Femur (tissue), 1 donor: ENCODE measurements around the gene LRRC27.
"Not testable (repeated sequence)": the region's sequence is repeated elsewhere in the genome, so short reads cannot be mapped to it uniquely, and the experiment has no call there.

ENCODE experiments used
- DNase-seq: peaks from one replicate; pipeline ENCODE4 v3.0.0-alpha.2; 2017

The LRRC27 gene

GRCh38 chr10:132376394-132376851 is 44.4 kb downstream of the LRRC27 start:
- peak; percentile 5 for DNase-seq

DNA sequence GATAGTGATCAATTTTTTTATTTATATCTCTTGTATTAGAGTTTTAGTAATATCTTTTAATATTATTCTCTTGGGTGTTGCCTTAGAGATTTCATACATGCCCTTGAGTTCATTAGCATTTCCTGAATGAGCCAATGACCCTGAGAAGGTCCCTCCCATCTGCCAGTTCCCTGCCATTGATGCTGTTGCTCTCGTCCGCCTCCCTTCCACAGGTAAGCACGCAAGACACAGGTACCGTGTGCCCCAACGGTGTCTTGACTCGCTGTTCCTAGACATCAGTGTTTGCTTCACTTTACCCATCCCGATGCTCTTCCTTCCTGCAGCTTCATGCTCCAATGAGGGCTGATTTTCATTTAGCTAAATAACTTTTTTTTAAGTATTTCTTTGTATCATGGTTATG is 45.3 kb downstream of the LRRC27 start:
- no peak for DNase-seq

- not testable (repeated sequence) for DNase-seq
Measured at GRCh38 chr10:132379026-132379425, 47.0 kb downstream of the LRRC27 start.

DNA sequence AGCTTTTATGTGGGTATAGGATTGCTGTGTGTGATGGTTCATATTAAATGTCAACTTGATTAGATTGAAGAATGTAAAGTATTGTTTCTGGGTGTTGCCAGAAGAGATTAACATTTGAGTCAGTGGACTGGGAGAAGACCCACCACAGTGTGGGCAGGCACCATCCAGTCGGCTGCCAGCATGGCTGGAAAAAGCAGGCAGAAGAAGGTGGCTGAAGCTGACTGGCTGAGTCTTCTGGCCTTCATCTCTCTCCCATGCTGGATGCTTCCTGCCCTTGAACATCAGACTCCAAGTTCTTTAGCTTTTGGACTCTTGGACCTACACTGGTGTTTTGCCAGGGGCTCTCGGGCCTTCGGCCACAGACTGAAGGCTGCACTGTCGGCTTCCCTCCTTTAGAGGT is 49.0 kb downstream of the LRRC27 start:
- not testable (repeated sequence) for DNase-seq

- DNase-seq: no peak
Measured at GRCh38 chr10:132381741-132382140, 49.7 kb downstream of the LRRC27 start.

DNA sequence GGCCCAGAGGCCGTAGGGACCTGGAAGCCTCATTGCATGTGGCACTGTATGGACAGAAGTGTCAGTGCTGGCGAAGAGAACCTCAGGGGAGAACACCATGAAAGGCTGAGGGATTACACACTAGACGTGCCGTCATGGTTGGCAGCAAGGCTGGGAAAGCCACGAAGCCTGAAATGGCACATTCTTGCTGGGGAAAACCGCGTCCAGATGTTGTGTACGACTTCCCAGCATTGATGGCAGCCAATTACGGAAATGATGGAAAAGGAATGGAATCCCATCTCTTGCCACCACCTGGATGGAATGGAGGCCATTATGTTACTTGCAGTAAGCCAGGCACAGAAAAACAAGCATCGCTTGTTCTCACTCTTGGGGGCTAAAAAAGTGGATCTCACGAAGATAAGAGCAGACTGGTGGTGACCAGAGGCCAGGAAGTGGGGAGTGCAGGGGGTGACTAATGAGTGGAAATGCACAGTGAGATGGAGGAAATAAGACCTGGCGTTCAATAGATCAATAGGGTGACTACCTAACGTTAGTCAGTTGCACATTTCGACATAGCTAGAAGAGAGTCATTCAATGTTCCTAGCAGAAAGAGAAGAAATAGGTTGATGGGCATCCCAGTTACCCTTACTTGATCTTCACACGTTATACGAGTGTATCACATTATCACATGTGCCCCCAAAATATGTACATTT is 50.4 kb downstream of the LRRC27 start:
- peak; percentile 55 for DNase-seq

DNA sequence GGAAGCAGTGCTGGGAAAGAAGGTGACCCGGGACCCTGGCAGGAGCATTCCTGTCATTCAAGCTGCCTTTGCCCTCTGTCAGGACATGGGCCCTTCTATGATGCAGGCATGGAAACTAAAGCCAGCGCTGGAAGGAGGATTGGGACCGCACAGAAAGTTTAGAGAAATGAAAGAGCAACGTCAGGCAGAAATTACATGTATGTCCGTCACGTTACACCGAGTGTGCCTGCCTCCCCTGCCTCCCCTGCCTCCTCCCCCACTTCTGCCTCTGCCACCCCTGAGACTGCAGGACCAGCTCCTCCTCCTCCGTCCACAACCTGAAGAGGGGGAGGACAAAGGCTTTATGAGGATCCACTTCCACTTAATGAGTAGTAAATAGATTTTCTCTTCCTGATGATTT is 51.1 kb downstream of the LRRC27 start:
- DNase-seq: peak; percentile 25

- peak; percentile 20 for DNase-seq
Measured at GRCh38 chr10:132383751-132384196, 51.8 kb downstream of the LRRC27 start.

GRCh38 chr10:132384618-132385388 is 52.8 kb downstream of the LRRC27 start:
- DNase-seq: peak; percentile 16

GRCh38 chr10:132385389-132385667 is 53.3 kb downstream of the LRRC27 start:
- no peak for DNase-seq

- DNase-seq: peak; percentile 23
Measured at GRCh38 chr10:132385721-132386418, 53.9 kb downstream of the LRRC27 start.

DNA sequence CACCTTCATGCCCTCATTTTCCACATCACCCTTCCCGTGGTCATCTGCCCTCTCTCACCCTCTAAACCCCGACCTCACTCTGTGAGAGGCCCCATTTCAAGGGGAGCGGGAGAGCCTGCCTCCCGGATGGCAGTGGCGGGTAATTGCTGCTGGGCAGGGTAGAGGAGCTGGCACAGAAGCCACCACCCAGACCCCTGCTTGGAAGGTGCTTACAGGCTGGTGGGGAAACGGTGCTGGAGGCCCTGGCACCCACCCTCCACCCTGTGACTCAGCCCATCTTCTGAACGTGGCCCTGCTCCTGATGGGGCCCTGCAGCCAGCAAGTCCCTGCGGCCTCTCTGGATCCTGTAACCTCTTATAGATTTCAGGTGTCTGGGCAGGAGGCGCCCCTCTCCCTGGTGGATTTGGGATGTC is 54.4 kb downstream of the LRRC27 start:
- peak; percentile 26 for DNase-seq

DNA sequence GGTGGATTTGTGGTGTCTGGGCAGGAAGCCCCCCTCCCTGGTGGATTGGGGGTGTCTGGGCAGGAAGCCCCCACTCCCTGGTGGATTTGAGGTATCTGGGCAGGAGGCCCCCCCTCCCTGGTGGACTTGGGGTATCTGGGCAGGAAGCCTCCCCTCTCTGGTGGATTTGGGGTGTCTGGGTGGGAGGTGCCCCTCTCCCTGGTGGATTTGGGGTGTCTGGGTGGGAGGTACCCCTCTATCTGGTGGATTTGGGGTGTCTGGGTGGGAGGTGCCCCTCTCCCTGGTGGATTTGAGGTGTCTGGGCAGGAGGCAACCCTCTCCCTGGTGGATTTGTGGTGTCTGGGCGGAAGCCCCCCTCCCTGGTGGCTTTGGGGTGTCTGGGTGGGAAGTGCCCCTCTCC is 54.9 kb downstream of the LRRC27 start:
- DNase-seq: peak; percentile 13

GRCh38 chr10:132387764-132388210 is 55.8 kb downstream of the LRRC27 start:
- peak; percentile 77 for DNase-seq

- DNase-seq: peak; percentile 48
Measured at GRCh38 chr10:132388891-132389432, 57.0 kb downstream of the LRRC27 start.

- peak; percentile 23 for DNase-seq
Measured at GRCh38 chr10:132389433-132390169, 57.6 kb downstream of the LRRC27 start.

GRCh38 chr10:132390170-132390920 is 58.4 kb downstream of the LRRC27 start:
- DNase-seq: no peak

DNA sequence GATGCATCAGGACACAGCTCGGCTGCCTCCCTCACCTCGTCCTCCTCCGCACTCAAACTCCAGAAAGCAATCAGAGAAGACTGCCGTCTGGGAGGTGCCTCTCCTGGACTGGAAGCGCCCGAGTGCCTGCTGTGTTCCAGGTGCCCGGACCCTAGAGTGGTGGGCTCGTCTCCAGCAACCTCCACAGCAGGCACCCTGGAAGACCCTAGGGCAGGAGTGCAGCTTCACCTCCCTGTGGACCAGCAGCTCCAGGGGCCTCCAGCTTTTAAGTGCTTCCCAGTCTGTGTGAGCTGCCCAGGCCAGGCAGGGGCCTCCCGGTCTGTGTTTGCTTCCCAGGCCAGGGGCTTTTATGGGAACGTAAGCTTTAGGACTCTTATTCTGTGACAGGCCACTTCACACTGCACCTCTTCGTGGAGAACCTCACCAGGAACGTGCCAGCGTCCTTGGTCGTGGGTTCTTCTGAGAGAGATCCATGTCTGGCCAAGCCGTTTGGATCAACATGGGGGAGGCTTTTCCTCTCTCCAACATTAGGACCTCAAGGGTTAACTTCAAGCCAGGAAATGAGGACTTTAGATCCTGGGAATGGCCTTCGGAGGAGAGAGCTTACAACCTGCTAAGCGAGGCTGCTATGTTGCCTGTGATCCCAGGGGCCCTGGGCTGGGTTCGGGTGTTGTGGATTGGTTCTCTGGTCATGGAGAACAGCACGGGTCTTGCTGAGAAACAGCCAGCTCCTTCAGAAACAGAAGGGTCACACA is 59.1 kb downstream of the LRRC27 start:
- peak; percentile 16 for DNase-seq

DNA sequence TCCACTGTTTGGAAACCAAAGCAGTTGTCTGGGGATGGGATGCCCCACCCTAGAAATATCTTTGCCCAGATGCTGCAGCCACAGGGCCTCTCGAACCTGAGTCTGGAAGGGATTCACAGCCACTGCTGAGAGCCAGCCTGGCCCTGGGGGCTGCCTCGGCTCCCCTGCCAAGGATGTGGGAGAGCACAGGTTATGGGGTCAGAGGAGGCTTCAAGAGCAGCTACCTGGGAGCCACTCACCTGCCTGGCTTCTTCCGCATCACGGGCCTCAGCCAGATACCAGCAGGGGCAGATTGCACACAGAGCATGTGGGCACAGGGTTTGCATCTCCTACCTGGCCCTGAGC is 59.7 kb downstream of the LRRC27 start:
- peak; percentile 14 for DNase-seq

- no peak for DNase-seq
Measured at GRCh38 chr10:132392184-132392800, 60.3 kb downstream of the LRRC27 start.
